CD4-positive, alpha-beta memory T cell (primary cell): ENCODE measurements around the gene SCN11A. TPM values are rescaled to one million over a fixed set of nuclear protein-coding genes. Genes with fewer than 3 reads are reported as not detected.

Source experiments
- CTCF ChIA-PET: fragments of 350-600 bp; sonication (Branson Sonifier 250); formaldehyde crosslinking; loops from one replicate; lab custom pipeline; 2021; ENCODE audit warnings: inconsistent platforms; ENCODE audit not compliant: partially characterized antibody; lab: Charles Lee
- POLR2A ChIA-PET: fragments of 350-600 bp; sonication (Branson Sonifier 250); formaldehyde crosslinking; loops from one replicate; lab custom pipeline; 2021; ENCODE audit not compliant: partially characterized antibody; lab: Charles Lee
- DNase-seq, 5 donors: peaks; one replicate each; pipeline versions ENCODE4 v3.0.0 to v3.0.0-alpha.2; 2020 to 2022; ENCODE audit warnings: mixed read lengths in 1 of 5
- H3K27ac ChIP-seq: one replicate; pipeline ENCODE4 v1.7.0; 2013; ENCODE audit warnings: low read depth, low read length
- H3K27me3 ChIP-seq: 2 replicates; pipeline ENCODE4 v1.7.0; 2013; ENCODE audit warnings: mild to moderate bottlenecking, low read length, moderate library complexity; ENCODE audit not compliant: insufficient read depth
- H3K36me3 ChIP-seq: 2 replicates; pipeline ENCODE4 v1.7.0; 2013; ENCODE audit warnings: mild to moderate bottlenecking, low read length, moderate library complexity; ENCODE audit not compliant: insufficient read depth
- H3K4me1 ChIP-seq: 2 replicates; pipeline ENCODE4 v1.7.0; 2013; ENCODE audit warnings: mild to moderate bottlenecking, low read length, moderate library complexity; ENCODE audit not compliant: insufficient read depth
- H3K4me3 ChIP-seq, 2 donors: one replicate each; pipeline ENCODE4 v1.7.0; 2013; ENCODE audit warnings: low read length in 2 of 2, mild to moderate bottlenecking in 1 of 2
- H3K9me3 ChIP-seq, 2 donors: one replicate each; pipeline ENCODE4 v1.7.0; 2013; ENCODE audit warnings: low read length in 2 of 2, control low read depth in 1 of 2; ENCODE audit not compliant: control insufficient read depth in 1 of 2
- H3K27ac Mint-ChIP-seq, 7 donors: one replicate each; pipeline ENCODE4 v1.8.0; 2020 to 2021; ENCODE audit warnings: mixed read lengths in 7 of 7, mild to moderate bottlenecking in 6 of 7, inconsistent platforms in 3 of 7, moderate library complexity in 3 of 7
- H3K27me3 Mint-ChIP-seq, 2 donors: one replicate each; pipeline ENCODE4 v1.8.0; 2020 to 2021; ENCODE audit warnings: mixed read lengths in 2 of 2
- H3K36me3 Mint-ChIP-seq, 2 donors: one replicate each; pipeline ENCODE4 v1.8.0; 2020 to 2021; ENCODE audit warnings: mixed read lengths in 2 of 2, inconsistent platforms in 1 of 2, mild to moderate bottlenecking in 1 of 2
- H3K4me1 Mint-ChIP-seq, 4 donors: one replicate each; pipeline ENCODE4 v1.8.0; 2020 to 2021; ENCODE audit warnings: mixed read lengths in 4 of 4, mild to moderate bottlenecking in 1 of 4
- H3K4me3 Mint-ChIP-seq, 8 donors: one replicate each; pipeline ENCODE4 v1.8.0; 2020 to 2021; ENCODE audit warnings: mixed read lengths in 8 of 8, mild to moderate bottlenecking in 7 of 8, moderate library complexity in 6 of 8, inconsistent platforms in 3 of 8
- H3K9me3 Mint-ChIP-seq, 8 donors: one replicate each; pipeline ENCODE4 v1.8.0; 2020 to 2021; ENCODE audit warnings: mixed read lengths in 8 of 8, mild to moderate bottlenecking in 5 of 8, inconsistent platforms in 3 of 8, moderate library complexity in 1 of 8
- intact Hi-C: fragments of 100-400 bp; cut with micrococcal nuclease; formaldehyde crosslinking; loops from one replicate; pipeline ENCODE4 v1.15.1; 2023
- polyA plus RNA-seq, 2 donors: library from polyadenylated mRNA; unstranded; fragments of 300-500 nt; fragmentation: Illumina TruSeq; gene quantifications; one replicate each; pipeline ENCODE4 v1.2.3, GENCODE V29; 2021
- total RNA-seq, 2 experiments: library from RNA; stranded (reverse); gene quantifications; one replicate each; pipeline ENCODE4 v1.2.3, GENCODE V29; 2021

The SCN11A gene
- total and polyA plus RNA-seq, 4 experiments from 2014 or later, result 0.08 to 0.15 TPM; not detected in 2

DNA sequence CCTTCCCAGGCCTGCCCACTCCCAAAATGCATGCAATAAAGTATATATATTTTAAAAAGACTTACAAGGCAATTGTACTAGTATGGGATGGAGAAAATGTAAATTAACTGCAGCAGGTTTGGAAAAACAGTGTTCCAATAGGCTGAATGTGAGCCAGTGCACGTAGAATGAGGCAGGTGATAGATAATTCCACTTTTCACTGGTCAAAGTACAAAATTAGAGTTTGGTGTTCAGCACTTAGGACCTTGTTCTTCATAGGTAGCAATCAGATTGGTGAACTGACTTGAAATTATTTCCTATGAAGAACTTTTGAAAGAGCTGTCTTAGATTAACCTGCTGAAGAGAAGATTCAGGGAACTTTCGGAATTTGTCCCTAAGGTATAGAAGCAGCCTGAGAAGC is 2.0 kb upstream of the SCN11A start:
- intact Hi-C loops, result loop anchor here (5.0 kb wide), 1 partner anchor 54 kb away; the partner anchor contains the start of genes GORASP1 and TTC21A
- peaks cover 36% of the 10 kb centered on the region for H3K4me1 ChIP-seq
- Mint-ChIP-seq H3K9me3 (no peaks in the 10 kb centered on the region), H3K27me3 (peaks cover 0 to 1% of the 10 kb centered on the region in 2 donors), H3K4me3 (peak overlapping the region in 5 of 8 donors; percentile 49 to 98 (median 59)), H3K27ac (peak overlapping the region in 1 of 7 donors; percentile 58), H3K36me3 (peaks cover 10 to 19% of the 10 kb centered on the region in 2 donors), H3K4me1 (peaks cover 51 to 84% (median 68%) of the 10 kb centered on the region in 4 donors)
- ChIA-PET CTCF (no interaction called here), POLR2A (no interaction called here)
- H3K9me3 ChIP-seq, result no peaks in the 10 kb centered on the region
- no peak for DNase-seq
- H3K27me3 ChIP-seq, result no peaks in the 10 kb centered on the region
- no peaks in the 10 kb centered on the region for H3K36me3 ChIP-seq
- no peak overlapping the region for H3K4me3 ChIP-seq
- H3K27ac ChIP-seq, result no peak overlapping the region

DNA sequence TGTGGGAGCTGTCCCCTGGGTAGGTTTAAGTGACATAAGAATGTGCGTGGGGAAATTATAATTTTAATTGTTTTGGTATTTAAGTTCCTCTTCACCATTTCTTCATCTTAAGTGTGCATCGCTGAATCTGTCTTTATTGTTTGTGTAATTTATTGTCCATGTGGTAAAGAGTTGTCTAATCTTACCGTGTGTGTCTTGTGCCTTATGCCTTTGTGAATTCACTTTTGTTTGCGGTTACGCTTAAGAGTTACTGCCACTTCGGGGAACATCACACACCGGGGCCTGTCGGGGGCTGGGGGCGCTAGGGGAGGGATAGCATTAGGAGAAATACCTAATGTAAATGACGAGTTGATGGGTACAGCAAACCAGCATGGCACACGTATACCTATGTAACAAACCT is 839 bp upstream of the SCN11A start:
- H3K36me3 ChIP-seq, result no peaks in the 10 kb centered on the region
- ChIA-PET POLR2A (interaction anchor here (1.0 to 1.8 kb wide), 4 partner anchors 10 to 354 kb away, joined by 3 to 5 read pairs (median 5); partner anchors contain the start of gene RPSA), CTCF (interaction anchor here (0.8 kb wide), 1 partner anchor 13 kb away, joined by 3 read pairs; no protein-coding TSS in a partner anchor)
- H3K27me3 ChIP-seq, result no peaks in the 10 kb centered on the region
- H3K4me1 ChIP-seq, result peaks cover 36% of the 10 kb centered on the region
- peak overlapping the region; percentile 89 to 99 (median 97) for H3K4me3 Mint-ChIP-seq
- intact Hi-C loops, result loop anchor here (1.0 to 5.0 kb wide), 3 partner anchors 55 to 354 kb away; partner anchors contain the start of genes GORASP1, RPSA and TTC21A
- no peaks in the 10 kb centered on the region for H3K9me3 Mint-ChIP-seq
- peak overlapping the region; percentile 94 for H3K27ac ChIP-seq
- peaks cover 48 to 84% (median 67%) of the 10 kb centered on the region in 4 donors for H3K4me1 Mint-ChIP-seq
- H3K27me3 Mint-ChIP-seq, result peaks cover 0 to 1% of the 10 kb centered on the region in 2 donors
- H3K4me3 ChIP-seq, result peak overlapping the region; percentile 21 to 67
- H3K36me3 Mint-ChIP-seq, result peaks cover 7 to 13% of the 10 kb centered on the region in 2 donors
- DNase-seq, result no peak
- H3K9me3 ChIP-seq, result no peaks in the 10 kb centered on the region
- peak overlapping the region; percentile 98 to 100 (median 98) for H3K27ac Mint-ChIP-seq

DNA sequence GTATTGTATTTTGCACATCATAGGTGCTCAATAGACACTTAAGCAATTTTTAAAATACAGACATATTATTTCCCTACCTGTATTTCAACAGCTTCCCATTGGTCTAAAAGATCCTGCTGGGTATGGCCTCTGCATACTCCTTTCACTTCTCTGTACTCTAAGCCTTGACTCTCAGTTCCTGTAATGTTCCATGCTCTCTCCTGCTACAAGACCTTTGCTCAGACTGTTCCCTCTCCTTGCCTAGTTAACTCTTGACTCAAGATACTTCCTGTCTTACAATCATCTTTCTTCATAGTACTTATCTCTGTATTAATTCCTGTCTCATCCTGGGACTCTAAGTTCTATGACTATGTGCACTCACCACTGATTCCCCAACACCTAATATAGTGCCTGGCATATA is 1.7 kb downstream of the SCN11A start:
- peaks cover 0 to 1% of the 10 kb centered on the region in 2 donors for H3K27me3 Mint-ChIP-seq
- no peaks in the 10 kb centered on the region for H3K36me3 ChIP-seq
- intact Hi-C loops, result loop anchor here (2.0 to 5.0 kb wide), 2 partner anchors 57 to 1259 kb away; partner anchors contain the start of genes EIF1B, GORASP1 and TTC21A
- no peak for DNase-seq
- H3K27ac Mint-ChIP-seq, result peak overlapping the region; percentile 12 to 98 (median 92)
- ChIA-PET CTCF (interaction anchor here (1.2 kb wide), 1 partner anchor 529 kb away, joined by 4 read pairs; no protein-coding TSS in a partner anchor), POLR2A (interaction anchor here (0.6 to 1.2 kb wide), 3 partner anchors 15 to 553 kb away, joined by 3 to 4 read pairs (median 4); no protein-coding TSS in a partner anchor)
- H3K4me1 ChIP-seq, result peaks cover 24% of the 10 kb centered on the region
- H3K4me1 Mint-ChIP-seq, result peaks cover 37 to 73% (median 55%) of the 10 kb centered on the region in 4 donors
- H3K9me3 ChIP-seq, result no peaks in the 10 kb centered on the region
- peak overlapping the region in 4 of 8 donors; percentile 10 to 66 (median 56) for H3K4me3 Mint-ChIP-seq
- no peak overlapping the region for H3K4me3 ChIP-seq
- no peaks in the 10 kb centered on the region for H3K27me3 ChIP-seq
- H3K36me3 Mint-ChIP-seq, result peaks cover 0 to 6% of the 10 kb centered on the region in 2 donors
- H3K27ac ChIP-seq, result peak overlapping the region; percentile 17
- no peaks in the 10 kb centered on the region for H3K9me3 Mint-ChIP-seq

DNA sequence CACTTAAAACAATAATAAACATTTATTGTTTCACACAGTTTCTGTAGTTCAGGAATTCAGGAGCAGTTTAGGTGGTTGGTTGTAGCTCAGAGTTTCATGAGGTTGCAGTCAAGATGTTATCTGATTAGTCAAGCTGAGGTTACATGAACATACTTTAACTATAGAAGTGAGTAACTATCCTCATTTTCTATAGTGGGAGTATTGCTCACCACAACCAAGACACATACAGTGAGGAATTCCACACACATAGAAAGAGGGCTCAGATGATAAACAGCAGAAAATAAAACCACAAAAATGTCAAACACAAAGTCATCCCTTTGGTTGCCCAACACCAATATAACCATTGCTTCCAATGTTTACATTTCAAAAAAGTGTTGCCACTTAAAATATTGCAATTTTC is 13.6 kb downstream of the SCN11A start:
- H3K36me3 Mint-ChIP-seq, result no peaks in the 10 kb centered on the region
- H3K9me3 Mint-ChIP-seq, result peaks cover 0 to 28% (median 13%) of the 10 kb centered on the region in 8 donors
- Histone ChIP-seq H3K4me3 (no peak overlapping the region), H3K36me3 (no peaks in the 10 kb centered on the region), H3K27ac (no peak overlapping the region), H3K9me3 (no peaks in the 10 kb centered on the region), H3K4me1 (no peaks in the 10 kb centered on the region), H3K27me3 (no peaks in the 10 kb centered on the region)
- H3K4me3 Mint-ChIP-seq, result no peak overlapping the region
- intact Hi-C loops, result no loop called here
- ChIA-PET POLR2A (no interaction called here), CTCF (no interaction called here)
- peaks cover 5 to 20% of the 10 kb centered on the region in 2 donors for H3K27me3 Mint-ChIP-seq
- no peak overlapping the region for H3K27ac Mint-ChIP-seq
- no peaks in the 10 kb centered on the region for H3K4me1 Mint-ChIP-seq
- DNase-seq, result no peak

DNA sequence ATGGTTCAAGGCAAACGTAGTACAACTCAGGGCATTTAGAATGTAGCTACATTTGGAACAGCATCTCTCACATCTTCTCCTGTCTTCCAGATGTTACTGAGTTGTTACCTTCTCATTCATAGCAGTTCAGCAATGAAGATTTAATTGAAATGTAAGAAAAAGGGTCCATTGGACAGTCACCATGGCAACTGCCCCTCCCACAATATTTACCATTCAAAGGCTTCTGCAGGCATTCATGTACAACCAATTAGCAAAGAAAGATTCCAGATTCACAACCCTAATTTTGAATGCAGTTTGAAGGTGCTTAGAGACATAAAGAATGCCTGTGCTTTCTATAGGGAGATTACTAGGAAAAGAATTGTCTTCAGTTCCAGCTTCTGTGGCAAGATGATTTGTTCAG is 22.2 kb downstream of the SCN11A start:
- CTCF ChIA-PET, result interaction anchor here (1.7 kb wide), 2 partner anchors 11 to 258 kb away, joined by 3 to 4 read pairs; no protein-coding TSS in a partner anchor
- no peaks in the 10 kb centered on the region for H3K27me3 ChIP-seq
- H3K4me3 Mint-ChIP-seq, result no peak overlapping the region
- H3K4me3 ChIP-seq, result no peak overlapping the region
- no peaks in the 10 kb centered on the region for H3K9me3 ChIP-seq
- DNase-seq, result no peak
- peaks cover 14 to 15% of the 10 kb centered on the region in 2 donors for H3K27me3 Mint-ChIP-seq
- peaks cover 0 to 6% (median 0%) of the 10 kb centered on the region in 8 donors for H3K9me3 Mint-ChIP-seq
- peaks cover 0 to 3% (median 0%) of the 10 kb centered on the region in 4 donors for H3K4me1 Mint-ChIP-seq
- no peaks in the 10 kb centered on the region for H3K36me3 ChIP-seq
- H3K36me3 Mint-ChIP-seq, result no peaks in the 10 kb centered on the region
- intact Hi-C loops, result no loop called here
- no peaks in the 10 kb centered on the region for H3K4me1 ChIP-seq
- no peak overlapping the region for H3K27ac ChIP-seq
- POLR2A ChIA-PET, result no interaction called here
- no peak overlapping the region for H3K27ac Mint-ChIP-seq

DNA sequence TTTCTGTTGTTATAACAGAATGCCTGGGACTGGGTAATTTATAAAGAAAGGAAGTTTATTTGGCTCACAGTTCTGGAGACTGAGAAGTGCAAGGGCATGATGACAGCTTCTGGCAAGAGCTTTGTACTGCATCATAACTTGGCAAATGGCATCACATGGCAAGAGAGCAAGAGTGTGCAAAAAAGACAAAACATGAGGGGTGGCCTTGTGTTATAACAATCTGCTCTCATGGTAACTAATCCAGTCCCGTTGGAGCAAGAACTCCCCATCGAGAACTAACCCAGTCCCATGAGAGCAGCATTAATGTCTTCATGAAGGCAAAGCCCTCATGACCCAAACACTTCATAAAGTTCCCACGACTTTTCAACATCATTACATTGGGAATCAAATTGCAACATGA is 23.2 kb downstream of the SCN11A start:
- intact Hi-C loops, result no loop called here
- no peak overlapping the region for H3K27ac Mint-ChIP-seq
- H3K27me3 Mint-ChIP-seq, result peaks cover 11 to 18% of the 10 kb centered on the region in 2 donors
- Histone ChIP-seq H3K36me3 (no peaks in the 10 kb centered on the region), H3K27me3 (no peaks in the 10 kb centered on the region), H3K9me3 (no peaks in the 10 kb centered on the region), H3K27ac (no peak overlapping the region), H3K4me3 (no peak overlapping the region), H3K4me1 (no peaks in the 10 kb centered on the region)
- H3K4me3 Mint-ChIP-seq, result no peak overlapping the region
- no peaks in the 10 kb centered on the region for H3K9me3 Mint-ChIP-seq
- H3K4me1 Mint-ChIP-seq, result peaks cover 0 to 3% (median 0%) of the 10 kb centered on the region in 4 donors
- H3K36me3 Mint-ChIP-seq, result no peaks in the 10 kb centered on the region
- ChIA-PET CTCF (no interaction called here), POLR2A (no interaction called here)
- no peak for DNase-seq

DNA sequence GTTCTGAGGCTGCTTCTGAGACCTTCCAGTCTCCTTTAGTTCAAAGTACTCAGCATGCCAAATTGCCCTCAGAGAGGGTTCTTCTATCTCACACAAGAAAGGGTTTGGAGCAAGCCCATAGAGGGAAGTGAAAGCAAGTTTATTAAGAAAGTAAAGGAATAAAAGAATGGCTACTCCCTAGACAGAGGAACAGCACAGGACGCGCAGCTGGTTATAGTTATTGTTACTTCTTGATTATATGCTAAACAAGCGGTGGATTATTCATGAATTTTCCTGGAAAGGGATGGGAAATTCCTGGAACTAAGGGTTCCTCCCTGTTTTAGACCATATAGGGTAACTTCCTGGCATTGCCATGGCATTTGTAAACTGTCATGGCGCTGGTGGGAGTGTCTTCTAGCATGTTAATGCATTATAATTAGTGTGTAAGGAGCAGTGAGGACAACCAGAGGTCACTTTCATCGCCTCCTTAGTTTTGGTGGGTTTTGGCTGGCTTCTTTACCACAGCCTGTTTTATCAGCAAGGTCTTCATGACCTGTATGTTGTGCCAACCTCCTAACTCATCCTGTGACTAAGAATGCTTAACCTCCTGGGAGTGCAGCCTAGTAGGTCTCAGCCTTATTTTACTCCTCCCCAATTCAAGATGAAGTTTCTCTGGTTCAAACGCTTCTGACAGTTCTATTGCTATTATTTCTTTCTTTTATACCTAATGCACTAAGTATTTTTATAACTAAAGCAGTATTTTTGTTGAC is 26.3 kb downstream of the SCN11A start:
- Mint-ChIP-seq H3K36me3 (no peaks in the 10 kb centered on the region), H3K27me3 (peaks cover 8 to 17% of the 10 kb centered on the region in 2 donors), H3K4me1 (no peaks in the 10 kb centered on the region), H3K9me3 (no peaks in the 10 kb centered on the region), H3K27ac (no peak overlapping the region), H3K4me3 (no peak overlapping the region)
- CTCF ChIA-PET, result no interaction called here
- Histone ChIP-seq H3K9me3 (no peaks in the 10 kb centered on the region), H3K4me3 (no peak overlapping the region), H3K27ac (no peak overlapping the region), H3K27me3 (no peaks in the 10 kb centered on the region), H3K36me3 (no peaks in the 10 kb centered on the region), H3K4me1 (no peaks in the 10 kb centered on the region)
- intact Hi-C loops, result no loop called here
- DNase-seq, result no peak
- POLR2A ChIA-PET, result no interaction called here
